ENCODE results near the gene MAP1LC3A. TPM values are rescaled to one million over a fixed set of nuclear protein-coding genes. Genes with fewer than 3 reads are reported as not detected.

The MAP1LC3A gene
- total and polyA plus RNA-seq, 2 donors (not counting 3 experiments of a cell fraction or from before 2014, with no cell fraction given), result 32.1 to 39.8 TPM

DNA sequence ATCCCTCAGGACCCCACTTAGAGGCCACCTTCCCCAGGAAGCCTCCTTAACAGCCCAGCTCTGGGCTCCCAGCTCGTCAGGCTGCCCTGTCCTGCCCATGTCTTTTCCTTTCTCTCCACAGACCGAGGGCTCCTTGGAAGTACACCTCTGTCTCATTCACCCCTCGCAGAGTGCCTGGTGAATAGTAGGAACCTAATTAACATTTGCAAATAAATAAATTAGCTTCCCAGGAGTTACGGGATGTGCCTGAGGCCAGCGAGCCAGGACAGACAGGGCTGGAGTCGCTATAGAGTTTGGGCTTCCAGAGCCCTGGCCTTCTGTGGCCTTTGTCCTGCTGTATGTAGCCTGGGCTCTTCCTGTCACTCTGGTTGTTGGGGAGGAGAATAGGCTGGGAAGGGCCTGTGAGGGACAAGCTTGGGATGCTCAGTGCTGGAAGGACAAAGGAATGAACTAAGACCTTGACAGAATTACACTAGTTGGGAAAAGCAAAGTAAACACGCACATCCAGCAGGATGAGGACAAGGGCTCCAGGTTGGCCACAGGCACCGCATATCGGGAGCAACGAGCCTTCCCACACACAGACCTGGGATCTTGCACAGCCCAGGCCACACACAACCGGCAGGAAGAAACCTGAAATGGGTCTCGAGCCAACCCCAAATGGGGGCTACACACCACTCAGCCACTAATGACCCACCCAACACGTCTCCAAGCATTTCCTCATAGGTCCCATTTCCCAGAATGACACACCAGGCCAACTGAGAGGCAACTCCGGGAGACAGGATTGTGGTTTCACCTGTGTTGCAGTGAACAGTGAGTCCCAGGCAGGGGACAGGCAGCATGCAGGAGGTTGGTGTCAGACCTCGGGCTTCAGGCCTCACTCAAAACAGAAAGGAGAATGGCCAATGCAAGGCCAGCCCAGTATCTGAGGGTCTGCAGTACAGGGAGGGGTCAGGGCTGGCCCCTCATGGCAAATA lies 9.7 kb downstream of the MAP1LC3A start:
- TF ChIP-seq JUN (IDR thresholded peaks at IDR 0.05; ENCODE audit: borderline replicate concordance, insufficient read depth, insufficient read length, low read depth), result no peak
- TF ChIP-seq FOS (IDR thresholded peaks at IDR 0.05; ENCODE audit: borderline replicate concordance, insufficient read depth, low read length), result no peak
- TF ChIP-seq EZH2 (IDR thresholded peaks at IDR 0.05; ENCODE audit: borderline replicate concordance, low read depth, low read length, severe bottlenecking), result no peak
- TF ChIP-seq GATA2 (IDR thresholded peaks at IDR 0.05; ENCODE audit: insufficient read depth, insufficient read length, low read depth, low read length), result no peak
- TF ChIP-seq, protein P1, sequence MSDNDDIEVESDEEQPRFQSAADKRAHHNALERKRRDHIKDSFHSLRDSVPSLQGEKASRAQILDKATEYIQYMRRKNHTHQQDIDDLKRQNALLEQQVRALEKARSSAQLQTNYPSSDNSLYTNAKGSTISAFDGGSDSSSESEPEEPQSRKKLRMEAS (IDR thresholded peaks at IDR 0.05; ENCODE audit: insufficient read depth, insufficient read length), result no peak
- Histone ChIP-seq H3K4me1 (ENCODE audit: control insufficient read depth, extremely low read depth, insufficient read depth, low read length) (peaks cover 11% of the 10 kb centered on the region), H3K27ac (ENCODE audit: insufficient read depth, low read depth, low read length) (no peak overlapping the region), H3K9ac (replicated peaks; ENCODE audit: extremely low read depth, insufficient read depth, low read length) (no peak overlapping the region), H3K4me2 (ENCODE audit: insufficient read depth, low read length) (no peak overlapping the region), H3K79me2 (ENCODE audit: control insufficient read depth, insufficient read depth, low read length) (no peaks in the 10 kb centered on the region), H3K9me1 (replicated peaks; ENCODE audit: control insufficient read depth, extremely low read depth, insufficient read depth, low read length) (no peaks in the 10 kb centered on the region), H2AFZ (ENCODE audit: low read depth, low read length) (no peak overlapping the region), H3K4me3 (replicated peaks in 1 of 3; ENCODE audit: insufficient read depth in 1 of 3, low read depth in 1 of 3, low read length in 3 of 3) (no peak overlapping the region), H3K27me3 (ENCODE audit: control insufficient read depth in 2 of 2, insufficient read depth in 2 of 2, low read length in 2 of 2) (no peaks in the 10 kb centered on the region), H3K36me3 (ENCODE audit: control insufficient read depth in 2 of 2, extremely low read depth in 1 of 2, insufficient read depth in 2 of 2, low read length in 2 of 2) (no peaks in the 10 kb centered on the region), H4K20me1 (replicated peaks; ENCODE audit: control insufficient read depth, extremely low read depth, insufficient read depth, low read length) (no peaks in the 10 kb centered on the region), H3K9me3 (replicated peaks; ENCODE audit: control insufficient read depth, insufficient read depth, low read length) (no peaks in the 10 kb centered on the region)
- FAIRE-seq (no peak), DNase-seq (ENCODE audit: low read depth, low spot score) (no peak)
- no TSS peak for BruUV-seq (replicated peaks)
- dilution Hi-C loops (cut with MboI; ENCODE audit: extremely low pct_ligation_motif_present, low sequenced_read_pairs) (no loop called here), intact Hi-C loops (cut with micrococcal nuclease) (no loop called here)
- POLR2A ChIA-PET, result no interaction called here
- CTCF ChIA-PET, result interaction anchor here (0.8 to 1.4 kb wide), 2 partner anchors 30 to 202 kb away, joined by 3 to 5 read pairs; no protein-coding TSS in a partner anchor

DNA sequence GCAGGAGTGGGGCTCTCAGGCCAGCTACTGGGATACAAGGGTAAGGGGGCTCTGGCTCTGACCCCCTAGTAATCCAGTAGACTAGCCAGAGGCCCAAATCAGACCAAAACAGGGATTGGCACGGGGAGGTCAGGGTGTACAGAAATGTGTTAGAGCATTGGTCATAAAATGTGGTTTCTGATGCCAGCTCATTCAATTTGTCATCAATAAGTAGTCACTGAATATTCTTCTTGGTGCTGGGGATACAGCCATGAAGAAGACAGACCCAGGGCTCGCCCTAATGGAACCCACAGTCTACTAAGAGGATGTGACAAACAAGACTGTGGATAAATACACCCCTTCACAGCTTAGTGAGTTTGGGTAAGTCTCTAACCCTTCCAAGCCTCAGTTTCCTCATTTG lies 11.1 kb downstream of the MAP1LC3A start:
- no peak overlapping the region for H3K4me3 ChIP-seq (replicated peaks in 1 of 3; ENCODE audit: insufficient read depth in 1 of 3, low read depth in 1 of 3, low read length in 3 of 3)
- no peaks in the 10 kb centered on the region for H3K79me2 ChIP-seq (ENCODE audit: control insufficient read depth, insufficient read depth, low read length)
- no peak overlapping the region for H3K9ac ChIP-seq (replicated peaks; ENCODE audit: extremely low read depth, insufficient read depth, low read length)
- DNase-seq (ENCODE audit: low read depth, low spot score) (no peak), FAIRE-seq (no peak)
- H3K27ac ChIP-seq (ENCODE audit: insufficient read depth, low read depth, low read length), result no peak overlapping the region
- dilution Hi-C loops (cut with MboI; ENCODE audit: extremely low pct_ligation_motif_present, low sequenced_read_pairs), result no loop called here
- no peaks in the 10 kb centered on the region for H3K9me3 ChIP-seq (replicated peaks; ENCODE audit: control insufficient read depth, insufficient read depth, low read length)
- ChIA-PET CTCF (interaction anchor here (1.4 kb wide), 1 partner anchor 201 kb away, joined by 5 read pairs; no protein-coding TSS in a partner anchor), POLR2A (no interaction called here)
- H3K27me3 ChIP-seq (ENCODE audit: control insufficient read depth in 2 of 2, insufficient read depth in 2 of 2, low read length in 2 of 2), result no peaks in the 10 kb centered on the region
- no TSS peak for BruUV-seq (replicated peaks)
- peaks cover 11% of the 10 kb centered on the region for H3K4me1 ChIP-seq (ENCODE audit: control insufficient read depth, extremely low read depth, insufficient read depth, low read length)
- H3K4me2 ChIP-seq (ENCODE audit: insufficient read depth, low read length), result no peak overlapping the region
- TF ChIP-seq, protein P1 (IDR thresholded peaks at IDR 0.05; ENCODE audit: insufficient read depth, insufficient read length), result no peak
- TF ChIP-seq FOS (IDR thresholded peaks at IDR 0.05; ENCODE audit: borderline replicate concordance, insufficient read depth, low read length) (no peak), JUN (IDR thresholded peaks at IDR 0.05; ENCODE audit: borderline replicate concordance, insufficient read depth, insufficient read length, low read depth) (no peak), EZH2 (IDR thresholded peaks at IDR 0.05; ENCODE audit: borderline replicate concordance, low read depth, low read length, severe bottlenecking) (no peak), GATA2 (IDR thresholded peaks at IDR 0.05; ENCODE audit: insufficient read depth, insufficient read length, low read depth, low read length) (no peak), POLR2A (IDR thresholded peaks at IDR 0.05; ENCODE audit: low read depth, low read length) (no peak)
- TF ChIP-seq, protein P2, sequence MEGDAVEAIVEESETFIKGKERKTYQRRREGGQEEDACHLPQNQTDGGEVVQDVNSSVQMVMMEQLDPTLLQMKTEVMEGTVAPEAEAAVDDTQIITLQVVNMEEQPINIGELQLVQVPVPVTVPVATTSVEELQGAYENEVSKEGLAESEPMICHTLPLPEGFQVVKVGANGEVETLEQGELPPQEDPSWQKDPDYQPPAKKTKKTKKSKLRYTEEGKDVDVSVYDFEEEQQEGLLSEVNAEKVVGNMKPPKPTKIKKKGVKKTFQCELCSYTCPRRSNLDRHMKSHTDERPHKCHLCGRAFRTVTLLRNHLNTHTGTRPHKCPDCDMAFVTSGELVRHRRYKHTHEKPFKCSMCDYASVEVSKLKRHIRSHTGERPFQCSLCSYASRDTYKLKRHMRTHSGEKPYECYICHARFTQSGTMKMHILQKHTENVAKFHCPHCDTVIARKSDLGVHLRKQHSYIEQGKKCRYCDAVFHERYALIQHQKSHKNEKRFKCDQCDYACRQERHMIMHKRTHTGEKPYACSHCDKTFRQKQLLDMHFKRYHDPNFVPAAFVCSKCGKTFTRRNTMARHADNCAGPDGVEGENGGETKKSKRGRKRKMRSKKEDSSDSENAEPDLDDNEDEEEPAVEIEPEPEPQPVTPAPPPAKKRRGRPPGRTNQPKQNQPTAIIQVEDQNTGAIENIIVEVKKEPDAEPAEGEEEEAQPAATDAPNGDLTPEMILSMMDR (IDR thresholded peaks at IDR 0.05; ENCODE audit: extremely low read depth in 1 of 2, insufficient read depth in 1 of 2, low read depth in 1 of 2, low read length in 2 of 2), result no peak
- no peaks in the 10 kb centered on the region for H3K9me1 ChIP-seq (replicated peaks; ENCODE audit: control insufficient read depth, extremely low read depth, insufficient read depth, low read length)
- H2AFZ ChIP-seq (ENCODE audit: low read depth, low read length), result no peak overlapping the region
- intact Hi-C loops (cut with micrococcal nuclease), result no loop called here
- no peaks in the 10 kb centered on the region for H3K36me3 ChIP-seq (ENCODE audit: control insufficient read depth in 2 of 2, extremely low read depth in 1 of 2, insufficient read depth in 2 of 2, low read length in 2 of 2)
- H4K20me1 ChIP-seq (replicated peaks; ENCODE audit: control insufficient read depth, extremely low read depth, insufficient read depth, low read length), result no peaks in the 10 kb centered on the region

Data from endothelial cell of umbilical vein (primary cell).